T-helper 1 cell (primary cell): ENCODE data around the gene NPBWR2.

Experiments used
- DNase-seq, 5 donors: peaks; one replicate each; pipeline ENCODE4 v3.0.0-alpha.2; 2012 to 2020

NPBWR2 gene

DNA sequence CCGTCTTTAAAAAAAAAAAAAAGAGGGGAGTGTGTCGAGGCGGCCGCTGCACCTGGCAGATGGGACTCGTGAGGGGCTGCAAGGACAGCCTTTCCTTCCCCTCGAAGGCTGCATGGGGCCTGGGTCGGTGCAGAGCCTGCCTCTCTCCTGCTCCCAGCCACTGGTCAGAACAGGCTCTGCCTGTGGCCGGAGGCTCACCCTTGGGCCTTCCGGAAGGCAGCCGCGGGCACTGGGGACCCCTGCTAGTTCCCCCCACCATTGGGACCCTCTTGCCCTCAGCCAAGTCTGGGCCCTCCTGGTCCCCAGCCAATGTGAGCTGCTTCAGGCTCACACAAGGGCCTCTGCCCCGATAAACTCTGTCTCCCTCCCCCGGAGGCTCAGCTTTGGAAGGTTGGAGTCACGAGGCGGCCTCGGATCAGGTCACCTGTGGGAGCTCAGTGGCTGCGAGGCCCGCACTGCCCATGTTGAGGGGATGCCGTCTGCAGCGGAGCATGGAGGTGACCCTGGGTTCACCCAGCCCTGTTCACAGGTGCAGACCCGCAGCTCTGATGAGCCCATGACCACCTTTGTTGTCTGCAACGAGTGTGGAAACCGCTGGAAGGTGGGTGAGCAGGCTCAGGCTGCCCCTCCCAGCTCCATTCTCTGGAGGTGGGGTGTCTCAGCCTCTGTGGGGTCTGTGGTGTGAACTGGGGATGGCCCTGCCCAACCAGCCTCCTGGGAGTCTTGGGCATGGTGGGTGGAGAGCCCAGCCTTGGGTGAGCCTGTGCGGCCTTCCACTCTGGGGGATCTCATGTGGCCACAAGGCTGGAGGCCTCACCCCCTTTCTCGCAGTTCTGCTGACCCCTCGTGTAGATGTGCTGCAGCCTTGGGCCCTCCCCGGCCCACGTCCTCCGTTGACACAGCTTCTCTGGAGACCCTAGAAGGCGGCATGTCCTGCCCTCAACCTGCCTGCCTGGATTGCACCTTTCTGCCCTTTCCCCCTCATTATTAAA lies 35.7 kb downstream of the NPBWR2 start:
- DNase-seq: no peak

DNA sequence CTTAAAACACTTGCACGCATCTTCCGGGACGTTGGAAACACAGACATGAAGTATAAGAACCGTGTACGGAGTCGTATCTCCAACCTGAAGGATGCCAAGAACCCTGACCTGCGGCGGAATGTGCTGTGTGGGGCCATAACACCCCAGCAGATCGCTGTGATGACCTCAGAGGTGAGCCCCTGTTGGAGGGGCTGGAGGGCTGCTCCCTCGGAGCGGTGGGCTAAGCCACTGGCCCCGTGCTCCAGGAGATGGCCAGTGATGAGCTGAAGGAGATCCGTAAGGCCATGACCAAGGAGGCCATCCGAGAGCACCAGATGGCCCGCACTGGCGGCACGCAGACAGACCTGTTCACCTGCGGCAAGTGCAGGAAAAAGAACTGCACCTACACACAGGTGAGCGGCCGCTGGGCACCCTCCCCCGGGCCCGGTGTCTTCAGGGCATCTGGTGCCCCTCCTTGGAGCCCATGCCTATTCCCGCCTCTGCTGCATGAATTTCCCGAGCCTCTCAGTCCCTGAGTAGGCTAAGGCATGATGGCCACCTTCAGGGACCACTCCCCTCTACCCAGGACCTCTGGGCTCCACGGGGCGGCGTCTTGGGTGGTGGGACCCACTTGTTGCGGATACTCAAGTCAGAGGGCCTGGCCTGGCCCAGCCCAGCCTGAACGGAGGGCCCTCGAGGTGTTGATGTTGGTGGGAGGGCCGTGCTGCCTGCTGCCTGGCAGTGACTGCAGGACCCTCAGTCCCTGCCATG lies 36.9 kb downstream of the NPBWR2 start:
- DNase-seq: no peak

DNA sequence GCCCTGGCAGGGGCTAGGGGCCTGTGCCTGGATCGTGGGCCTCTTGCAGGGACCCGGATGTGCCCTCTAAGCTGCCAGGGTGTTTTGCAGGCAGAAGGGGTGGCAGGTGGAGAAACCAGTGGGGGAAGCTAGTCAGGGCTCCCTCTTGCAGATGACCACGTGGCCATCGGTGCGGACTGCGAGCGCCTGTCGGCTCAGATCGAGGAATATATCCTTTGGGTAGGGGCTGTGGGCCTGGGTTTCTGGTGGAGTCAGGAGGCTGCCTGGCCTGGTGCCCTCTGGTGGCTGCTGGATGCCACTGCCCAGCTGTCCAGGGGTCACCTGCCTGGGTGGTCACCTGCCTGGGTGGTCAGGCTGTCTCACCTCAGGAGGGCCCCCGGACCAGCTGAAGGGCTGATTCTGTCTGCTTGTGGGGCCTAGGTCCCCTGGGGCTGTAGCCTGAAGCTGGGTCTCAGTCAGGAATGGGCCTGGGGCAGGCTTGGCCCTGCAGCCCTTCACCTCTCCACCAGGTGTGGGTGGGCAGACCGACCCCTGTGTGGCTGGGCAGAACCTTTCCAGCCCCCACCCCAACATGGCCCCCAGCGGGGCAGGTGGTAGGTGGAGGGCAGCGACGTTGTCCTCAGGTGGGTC lies 37.6 kb downstream of the NPBWR2 start:
- DNase-seq: peak in 1 of 5 donors; percentile 31

DNA sequence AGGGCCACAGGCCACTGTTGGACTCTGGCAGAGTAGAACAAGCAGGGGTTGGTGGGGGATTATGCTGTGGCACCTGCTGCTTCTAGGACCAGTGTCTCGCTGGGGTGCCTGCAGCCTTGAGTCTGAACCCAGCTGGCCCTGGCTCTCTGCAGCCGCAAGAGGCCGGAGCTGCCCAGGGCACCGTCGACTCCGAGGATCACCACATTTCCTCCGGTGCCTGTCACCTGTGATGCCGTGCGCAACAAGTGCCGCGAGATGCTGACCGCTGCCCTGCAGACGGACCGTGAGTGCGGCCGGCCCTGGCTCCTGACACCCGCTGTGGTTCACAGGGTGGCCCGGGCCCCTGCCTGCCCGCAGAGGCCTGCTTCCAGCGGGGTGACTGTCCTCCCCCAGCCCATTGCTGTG lies 38.2 kb downstream of the NPBWR2 start:
- no peak for DNase-seq

DNA sequence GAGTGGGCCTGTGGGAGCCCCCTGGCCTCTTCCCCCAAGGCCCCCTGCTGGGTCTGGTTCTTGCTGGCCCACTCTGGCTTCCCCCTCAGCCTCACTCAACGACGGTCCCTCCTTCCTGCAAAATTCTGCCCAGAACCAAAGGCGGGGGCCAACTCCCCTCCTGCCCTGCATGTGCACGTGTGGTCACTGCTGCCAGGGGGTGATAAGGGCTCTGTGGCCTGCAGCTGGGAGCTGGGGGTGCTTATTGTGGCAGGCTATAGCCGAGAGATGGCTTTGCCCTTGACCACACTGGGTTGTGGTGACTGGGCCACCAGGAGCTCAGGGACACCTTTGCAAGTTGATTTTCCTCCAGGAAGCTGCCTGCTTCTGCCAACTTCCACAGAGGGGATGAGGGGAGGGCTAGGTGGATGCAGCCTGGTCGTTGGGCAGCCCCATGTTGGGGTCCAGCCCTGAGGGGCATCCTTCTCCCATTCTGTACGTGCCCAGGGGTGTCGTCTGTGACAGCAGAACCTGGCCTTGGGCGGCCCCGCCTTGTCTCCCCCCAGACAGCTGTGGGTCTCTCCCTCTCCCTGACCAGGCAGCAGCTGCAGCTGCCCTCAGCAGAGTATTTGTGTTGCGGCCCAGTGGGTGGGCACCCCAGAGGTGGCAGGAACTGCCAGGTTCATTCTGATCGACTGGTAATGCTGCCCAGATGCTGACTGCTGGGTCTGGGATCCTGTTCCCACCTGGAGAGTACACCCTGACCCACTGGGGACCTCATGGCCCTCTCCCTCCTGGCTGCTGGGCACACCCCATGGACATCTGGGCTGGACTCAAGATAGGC lies 38.8 kb downstream of the NPBWR2 start:
- no peak for DNase-seq

DNA sequence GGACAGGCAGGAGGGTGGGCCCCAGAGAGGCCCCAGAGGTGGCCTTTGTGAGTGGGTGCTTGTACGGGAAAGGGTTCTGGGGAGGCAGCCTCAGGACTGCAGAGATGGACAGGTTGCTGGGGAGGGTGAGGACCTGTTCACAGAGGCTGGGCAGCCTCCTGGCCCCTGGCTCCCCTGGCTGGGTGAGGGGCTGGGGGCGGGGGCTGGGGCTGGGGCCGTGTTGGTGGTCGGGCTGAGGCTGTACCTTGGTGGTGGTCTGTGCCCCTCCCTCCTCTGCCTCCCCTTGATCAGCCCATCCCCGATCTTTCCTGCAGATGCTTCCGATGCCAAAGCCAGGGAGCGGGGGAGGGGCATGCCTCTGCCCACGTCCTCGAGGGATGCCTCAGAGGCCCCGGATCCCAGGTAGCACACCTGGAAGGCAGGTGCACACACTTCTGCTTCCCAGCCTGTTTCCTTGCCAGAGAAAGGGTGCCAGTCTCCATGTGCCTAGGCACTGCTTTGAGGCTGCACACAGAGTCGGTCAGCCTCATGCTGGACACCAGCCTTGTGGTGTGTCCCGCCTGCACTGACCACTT lies 39.5 kb downstream of the NPBWR2 start:
- no peak for DNase-seq

DNA sequence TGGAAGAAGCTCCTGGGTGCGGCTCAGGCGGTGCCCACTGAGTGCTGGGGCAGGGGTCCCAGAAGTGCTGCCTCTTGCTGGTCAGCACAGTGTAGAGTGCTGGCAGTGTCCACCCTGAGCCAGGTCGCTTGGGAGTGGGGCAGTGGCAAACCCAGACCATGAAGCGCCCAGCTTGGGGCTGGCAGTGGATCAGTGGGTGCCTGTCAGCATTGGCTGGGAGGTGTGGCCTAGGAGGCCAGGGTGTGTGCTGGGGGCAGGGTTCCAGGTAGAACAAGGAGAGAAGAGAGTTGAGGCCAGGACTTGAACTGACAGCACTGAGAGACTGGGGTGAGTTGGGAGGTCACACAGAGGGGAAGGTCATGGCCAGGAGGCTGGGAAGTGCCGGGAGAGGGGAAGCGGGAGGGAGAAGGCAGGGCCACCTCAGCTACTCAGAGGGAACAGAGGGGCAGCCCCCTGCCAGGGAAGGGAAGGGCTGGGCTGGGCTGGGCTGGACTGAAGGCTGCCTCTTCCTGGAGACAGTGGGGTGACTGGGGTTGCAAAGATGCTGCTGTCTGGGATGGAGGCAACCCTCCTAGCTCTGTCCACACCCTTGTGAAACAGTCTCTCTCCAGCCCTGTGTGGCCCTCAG lies 40.2 kb downstream of the NPBWR2 start:
- no peak for DNase-seq

DNA sequence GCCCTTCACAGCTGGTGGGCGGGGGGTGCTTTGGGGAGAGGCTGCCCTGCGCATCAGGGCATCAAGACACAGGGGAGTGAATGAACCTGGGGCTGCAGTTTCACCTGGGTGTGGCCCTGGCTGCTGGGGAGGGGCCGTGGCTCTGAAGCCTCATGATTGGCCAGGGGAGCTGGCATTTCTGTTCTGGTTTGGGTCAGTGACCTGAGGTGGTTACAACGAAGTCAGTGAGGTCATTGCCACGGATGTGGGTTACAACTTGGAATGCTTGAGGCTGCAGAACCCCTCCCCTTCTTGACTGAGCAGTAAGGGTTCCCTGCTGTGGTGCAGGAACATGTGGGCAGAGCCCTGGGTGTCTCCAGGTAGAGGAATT lies 41.4 kb downstream of the NPBWR2 start:
- peak in 4 of 5 donors; percentile 27 to 93 (median 45) for DNase-seq

DNA sequence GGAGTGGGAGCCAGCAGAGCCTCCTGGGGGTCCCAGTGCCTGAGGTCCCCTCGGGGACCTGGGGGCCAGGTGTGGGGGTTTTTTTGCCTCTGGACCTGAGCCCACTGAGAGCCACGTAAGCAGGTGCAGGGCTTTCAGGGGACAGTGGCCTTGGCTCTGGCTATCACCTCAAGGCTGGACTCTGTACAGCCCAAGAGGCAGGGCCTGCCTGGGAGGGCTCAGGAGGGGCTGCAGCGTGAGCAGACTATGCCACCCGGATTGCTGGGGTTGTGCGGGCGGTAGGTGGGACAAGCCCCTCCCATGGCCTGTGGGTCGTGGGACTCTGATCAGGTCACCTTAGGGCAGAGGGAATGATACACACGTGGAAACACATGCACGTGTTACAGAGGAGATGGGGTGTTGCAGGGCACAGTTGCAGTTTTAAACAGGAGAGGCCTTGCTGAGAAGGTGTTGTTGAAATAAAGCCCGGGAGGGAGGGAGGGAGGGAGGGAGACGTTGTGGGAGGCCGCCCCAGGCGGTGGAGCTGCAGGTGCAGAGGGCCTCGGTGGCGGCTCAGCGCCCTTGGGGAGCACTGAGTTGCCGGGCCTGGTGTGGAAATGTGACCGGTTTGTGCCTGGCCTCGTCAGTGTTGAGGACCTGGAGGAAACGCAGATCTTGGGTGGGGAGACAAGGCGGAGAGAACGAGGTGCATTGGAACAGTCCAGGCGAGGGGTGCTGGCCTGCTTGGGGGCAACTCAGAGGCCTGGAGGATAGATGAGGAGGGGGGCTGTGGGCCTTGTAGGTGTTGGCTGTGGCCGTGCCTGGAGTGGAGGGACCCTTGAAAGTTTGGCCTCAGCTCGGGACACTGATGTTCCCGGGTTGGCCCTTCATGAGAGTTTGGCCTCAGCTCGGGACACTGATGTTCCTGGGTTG lies 42.0 kb downstream of the NPBWR2 start:
- DNase-seq: no peak

DNA sequence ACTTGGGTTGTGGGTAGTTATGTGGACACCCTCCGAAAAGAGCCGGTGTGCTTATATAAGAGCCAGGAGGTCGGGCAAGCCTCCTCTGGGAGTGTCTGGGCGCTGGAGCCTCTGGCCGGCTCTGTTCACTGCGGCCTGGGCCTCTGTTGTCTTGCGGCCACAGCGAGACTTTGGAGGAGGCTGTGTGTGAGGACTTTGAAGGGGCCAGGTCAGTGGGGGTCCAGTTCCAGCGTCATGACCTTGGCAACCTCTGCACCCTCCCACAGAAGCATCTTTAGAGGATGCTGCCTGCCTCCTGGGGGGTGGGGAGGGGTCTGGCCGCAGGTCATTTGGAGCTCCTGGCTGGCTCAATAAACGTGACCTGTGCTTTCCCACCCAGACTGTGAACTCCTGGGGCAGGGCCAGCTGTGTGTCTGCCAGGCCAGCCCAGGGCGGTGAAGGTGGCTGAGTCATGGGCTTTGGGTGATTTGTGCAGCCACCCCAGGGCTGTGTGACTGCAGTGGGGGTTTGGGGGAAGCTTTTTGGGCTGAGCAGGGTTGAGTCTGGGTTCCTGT lies 43.1 kb downstream of the NPBWR2 start:
- no peak for DNase-seq

DNA sequence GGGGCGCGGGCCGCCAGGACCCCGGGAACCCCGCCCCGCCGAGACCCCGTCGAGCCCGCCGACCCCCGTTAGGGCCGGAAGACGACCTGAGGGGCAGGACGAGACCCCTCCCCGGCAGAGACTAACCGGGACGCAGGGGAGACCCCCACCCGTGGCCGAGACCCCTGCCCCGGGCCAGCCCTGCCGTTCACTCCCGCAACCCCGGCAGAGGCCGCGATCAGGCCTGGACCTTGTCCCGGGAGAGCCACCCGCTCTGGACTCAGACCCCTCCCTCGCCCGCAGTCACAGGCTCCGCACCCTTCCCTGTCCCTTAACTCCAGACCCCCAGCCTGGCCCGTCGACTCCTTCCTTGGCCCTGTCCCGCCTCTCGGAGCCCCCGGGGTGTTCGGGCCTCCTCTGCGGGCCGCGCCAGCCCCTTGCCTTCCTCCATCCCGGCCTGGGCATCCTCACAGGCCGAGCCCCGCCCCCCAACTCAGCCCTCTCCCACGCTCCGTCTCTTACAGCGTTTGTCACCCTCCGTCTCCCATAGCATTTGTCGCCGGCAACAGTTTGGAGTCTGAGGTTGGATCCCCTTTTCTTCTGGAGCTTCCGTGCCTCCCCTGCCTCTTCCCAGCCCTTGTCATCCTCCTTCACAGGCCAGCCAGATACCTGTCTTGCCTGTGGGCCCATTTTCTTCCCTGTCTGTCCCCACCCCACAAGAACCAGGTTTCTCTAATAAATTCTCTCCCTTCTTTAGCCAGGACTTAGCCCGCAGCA lies 43.8 kb downstream of the NPBWR2 start:
- no peak for DNase-seq

DNA sequence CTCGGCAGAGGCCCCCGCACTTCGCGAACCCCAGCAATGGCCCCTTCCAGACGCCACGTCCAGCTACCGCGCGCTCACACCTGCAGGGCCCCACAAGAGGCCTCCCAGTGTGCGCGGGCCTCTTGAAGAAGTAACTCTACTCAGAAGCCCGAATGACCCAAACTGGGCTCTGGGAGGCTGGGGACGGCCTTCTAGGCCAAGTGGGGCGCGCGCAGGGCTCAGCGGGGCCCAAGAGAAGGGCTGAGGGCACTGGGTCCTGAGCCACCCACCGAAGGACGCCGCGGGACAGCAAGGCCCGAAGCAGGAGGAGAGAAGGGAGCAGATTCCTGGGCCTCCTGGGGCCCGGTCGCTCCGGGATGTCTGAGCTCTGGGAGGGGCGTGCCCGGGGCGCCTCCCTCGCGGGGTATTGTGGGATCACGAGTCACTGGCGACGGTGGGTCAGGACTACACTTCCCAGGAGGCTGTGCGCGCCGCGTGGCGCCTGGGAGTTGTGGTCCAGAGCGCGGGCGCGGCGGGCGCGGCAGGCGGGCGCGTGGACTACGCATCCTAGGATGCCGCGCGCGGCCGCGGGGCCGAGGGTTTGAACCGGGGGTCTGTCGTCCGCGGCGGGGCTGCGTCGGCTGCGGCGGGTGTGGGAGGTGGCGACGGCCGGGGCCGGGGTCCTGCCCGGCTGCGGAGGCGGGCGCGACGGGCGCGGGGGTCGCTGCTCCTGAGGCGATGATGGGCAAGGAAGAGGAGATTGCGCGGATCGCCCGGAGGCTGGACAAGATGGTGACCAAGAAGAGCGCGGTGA lies 44.6 kb downstream of the NPBWR2 start, which contains the start of gene TCEA2:
TCEA2 (plus strand) TSS at position 603 of the 793 bp plus-strand sequence; CDS start at position 718, 115 bp downstream.
- peak; percentile 77 to 94 (median 89) for DNase-seq

DNA sequence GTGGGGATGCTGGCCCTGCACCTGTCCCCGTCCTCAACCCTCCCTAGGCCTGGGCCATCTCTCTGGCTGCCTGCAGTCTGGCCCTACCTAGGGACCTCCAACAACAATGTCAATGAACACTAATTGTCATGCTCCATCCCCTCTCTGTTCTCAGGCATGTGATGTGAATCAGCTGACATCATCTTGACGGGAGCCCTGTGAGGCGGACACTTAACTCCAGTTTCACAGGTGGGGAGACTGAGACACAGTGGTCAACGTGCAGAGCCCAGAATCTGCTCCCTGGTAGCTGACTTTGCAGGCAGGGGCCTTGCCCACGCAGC lies 45.1 kb downstream of the NPBWR2 start:
- no peak for DNase-seq

DNA sequence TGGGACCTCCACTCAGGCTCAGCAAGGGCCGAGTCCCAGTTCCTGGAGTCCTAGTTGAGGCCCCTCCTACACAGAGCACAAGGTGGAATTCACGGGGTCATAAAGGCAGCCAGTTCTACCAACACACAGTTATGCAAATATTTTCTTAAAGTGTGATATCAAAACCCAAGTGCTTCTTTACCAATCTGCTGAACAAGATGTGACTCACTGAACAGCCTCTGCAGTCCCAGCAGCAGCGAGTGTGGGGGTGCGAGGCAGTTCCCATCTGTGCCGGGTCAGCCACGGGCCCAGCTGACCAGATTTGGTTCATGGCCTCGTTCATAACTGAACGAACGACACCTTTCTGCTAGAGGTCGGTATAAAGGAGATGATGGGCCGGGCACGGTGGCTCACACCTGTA lies 48.8 kb downstream of the NPBWR2 start:
- no peak for DNase-seq

DNA sequence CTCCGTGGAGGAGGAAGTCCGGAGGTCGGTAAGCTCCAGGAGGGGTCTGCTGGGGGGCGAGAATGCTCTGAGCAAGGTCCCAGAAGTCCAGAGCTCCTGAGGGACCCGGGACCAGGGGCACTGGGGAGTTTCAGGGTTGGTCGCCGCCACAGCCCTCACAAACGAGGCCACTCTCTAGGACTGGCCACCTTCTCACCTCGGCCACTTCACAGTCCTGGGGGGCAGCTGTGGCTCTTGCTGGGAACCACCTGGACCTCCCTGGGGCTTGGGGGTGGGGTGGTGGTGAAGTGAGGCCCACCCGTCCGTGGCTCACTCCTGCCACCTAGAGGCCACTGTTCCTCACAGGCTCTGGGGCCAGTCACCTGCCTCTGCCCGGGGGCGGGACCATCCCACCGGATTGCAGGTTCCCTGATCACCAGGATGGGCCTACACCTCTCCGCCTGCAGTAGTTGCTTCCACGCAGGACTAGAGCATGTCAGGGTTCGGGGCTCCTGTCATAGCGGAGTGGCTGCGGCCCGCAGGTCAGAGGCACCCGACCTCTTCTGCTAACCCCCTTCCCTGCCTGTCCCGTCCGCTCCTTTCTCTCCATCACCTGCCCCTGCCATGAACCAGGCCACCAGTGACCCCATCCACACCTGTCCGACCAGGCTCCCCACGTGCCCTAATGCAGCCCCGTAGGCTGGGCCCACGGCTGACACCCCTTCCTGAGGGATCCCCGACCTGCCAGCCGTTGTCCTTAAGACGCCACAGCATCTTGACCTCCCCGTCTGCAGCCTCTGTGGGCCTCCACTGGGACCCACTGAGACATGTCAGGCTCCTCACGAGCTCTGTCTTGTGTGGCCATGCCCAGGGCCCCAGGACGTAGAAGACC lies 49.5 kb downstream of the NPBWR2 start:
- peak; percentile 55 to 74 (median 67) for DNase-seq

DNA sequence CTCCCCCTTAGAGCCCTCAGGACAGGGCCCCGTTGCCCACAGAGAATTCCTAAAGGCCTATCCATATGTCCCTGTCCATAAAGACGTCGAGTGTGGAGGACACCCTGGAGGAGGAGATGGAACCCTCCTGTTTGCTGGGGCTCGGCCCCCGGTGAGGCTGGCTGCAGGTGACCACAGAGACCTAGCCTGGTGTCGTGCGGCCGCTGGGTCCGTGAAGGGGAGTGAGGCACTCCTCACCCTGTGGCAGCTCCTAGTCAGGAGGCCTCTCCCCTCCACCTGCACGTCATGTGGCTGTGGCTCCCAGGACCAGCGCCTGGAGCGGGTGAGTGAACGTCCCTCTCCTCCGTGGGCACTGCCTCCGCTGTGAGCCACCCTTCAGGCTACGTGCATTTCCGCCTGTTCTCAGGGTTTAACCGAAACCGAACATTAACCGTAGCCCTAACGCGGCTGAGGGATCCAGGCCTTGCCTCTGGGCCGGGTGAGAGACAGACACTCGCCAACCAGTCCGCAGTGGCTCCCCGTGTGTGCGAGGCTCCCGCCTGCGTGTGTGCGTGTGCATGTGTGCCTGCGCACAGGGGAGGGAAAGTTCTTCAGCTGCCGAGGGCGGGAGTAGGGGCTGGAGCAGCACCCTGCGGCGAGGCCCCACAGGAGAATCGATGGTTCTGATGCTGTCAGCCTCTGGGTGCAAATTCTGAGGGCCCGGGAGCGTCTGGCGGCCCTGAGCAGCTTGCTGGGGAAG lies 50.3 kb downstream of the NPBWR2 start:
- peak in 1 of 5 donors; percentile 56 for DNase-seq

DNA sequence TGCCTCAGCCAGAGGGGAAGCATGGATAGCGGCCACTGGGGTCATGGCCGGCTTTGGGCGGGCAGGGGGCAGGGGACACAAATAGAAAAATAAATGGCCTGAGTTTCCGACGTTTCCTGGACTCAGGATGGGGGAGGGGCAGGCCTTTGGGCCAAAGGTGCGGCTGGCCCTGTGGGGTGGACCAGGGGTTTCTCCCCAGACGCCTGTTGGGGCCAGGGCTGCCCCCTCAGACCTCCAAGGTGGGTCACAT lies 50.8 kb downstream of the NPBWR2 start:
- no peak for DNase-seq
